GM19099 (cell line): Measurements from ENCODE around the gene SETD2.

ENCODE experiments used
- POLR2A ChIP-seq: IDR thresholded peaks from 3 replicates; pipeline ENCODE4 v1.6.1; 2011; ENCODE audit warnings: low read depth; ENCODE audit not compliant: insufficient read length; ENCODE audit errors: extremely low read depth

SETD2 gene, protein sequence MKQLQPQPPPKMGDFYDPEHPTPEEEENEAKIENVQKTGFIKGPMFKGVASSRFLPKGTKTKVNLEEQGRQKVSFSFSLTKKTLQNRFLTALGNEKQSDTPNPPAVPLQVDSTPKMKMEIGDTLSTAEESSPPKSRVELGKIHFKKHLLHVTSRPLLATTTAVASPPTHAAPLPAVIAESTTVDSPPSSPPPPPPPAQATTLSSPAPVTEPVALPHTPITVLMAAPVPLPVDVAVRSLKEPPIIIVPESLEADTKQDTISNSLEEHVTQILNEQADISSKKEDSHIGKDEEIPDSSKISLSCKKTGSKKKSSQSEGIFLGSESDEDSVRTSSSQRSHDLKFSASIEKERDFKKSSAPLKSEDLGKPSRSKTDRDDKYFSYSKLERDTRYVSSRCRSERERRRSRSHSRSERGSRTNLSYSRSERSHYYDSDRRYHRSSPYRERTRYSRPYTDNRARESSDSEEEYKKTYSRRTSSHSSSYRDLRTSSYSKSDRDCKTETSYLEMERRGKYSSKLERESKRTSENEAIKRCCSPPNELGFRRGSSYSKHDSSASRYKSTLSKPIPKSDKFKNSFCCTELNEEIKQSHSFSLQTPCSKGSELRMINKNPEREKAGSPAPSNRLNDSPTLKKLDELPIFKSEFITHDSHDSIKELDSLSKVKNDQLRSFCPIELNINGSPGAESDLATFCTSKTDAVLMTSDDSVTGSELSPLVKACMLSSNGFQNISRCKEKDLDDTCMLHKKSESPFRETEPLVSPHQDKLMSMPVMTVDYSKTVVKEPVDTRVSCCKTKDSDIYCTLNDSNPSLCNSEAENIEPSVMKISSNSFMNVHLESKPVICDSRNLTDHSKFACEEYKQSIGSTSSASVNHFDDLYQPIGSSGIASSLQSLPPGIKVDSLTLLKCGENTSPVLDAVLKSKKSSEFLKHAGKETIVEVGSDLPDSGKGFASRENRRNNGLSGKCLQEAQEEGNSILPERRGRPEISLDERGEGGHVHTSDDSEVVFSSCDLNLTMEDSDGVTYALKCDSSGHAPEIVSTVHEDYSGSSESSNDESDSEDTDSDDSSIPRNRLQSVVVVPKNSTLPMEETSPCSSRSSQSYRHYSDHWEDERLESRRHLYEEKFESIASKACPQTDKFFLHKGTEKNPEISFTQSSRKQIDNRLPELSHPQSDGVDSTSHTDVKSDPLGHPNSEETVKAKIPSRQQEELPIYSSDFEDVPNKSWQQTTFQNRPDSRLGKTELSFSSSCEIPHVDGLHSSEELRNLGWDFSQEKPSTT (N-terminal part only)

DNA sequence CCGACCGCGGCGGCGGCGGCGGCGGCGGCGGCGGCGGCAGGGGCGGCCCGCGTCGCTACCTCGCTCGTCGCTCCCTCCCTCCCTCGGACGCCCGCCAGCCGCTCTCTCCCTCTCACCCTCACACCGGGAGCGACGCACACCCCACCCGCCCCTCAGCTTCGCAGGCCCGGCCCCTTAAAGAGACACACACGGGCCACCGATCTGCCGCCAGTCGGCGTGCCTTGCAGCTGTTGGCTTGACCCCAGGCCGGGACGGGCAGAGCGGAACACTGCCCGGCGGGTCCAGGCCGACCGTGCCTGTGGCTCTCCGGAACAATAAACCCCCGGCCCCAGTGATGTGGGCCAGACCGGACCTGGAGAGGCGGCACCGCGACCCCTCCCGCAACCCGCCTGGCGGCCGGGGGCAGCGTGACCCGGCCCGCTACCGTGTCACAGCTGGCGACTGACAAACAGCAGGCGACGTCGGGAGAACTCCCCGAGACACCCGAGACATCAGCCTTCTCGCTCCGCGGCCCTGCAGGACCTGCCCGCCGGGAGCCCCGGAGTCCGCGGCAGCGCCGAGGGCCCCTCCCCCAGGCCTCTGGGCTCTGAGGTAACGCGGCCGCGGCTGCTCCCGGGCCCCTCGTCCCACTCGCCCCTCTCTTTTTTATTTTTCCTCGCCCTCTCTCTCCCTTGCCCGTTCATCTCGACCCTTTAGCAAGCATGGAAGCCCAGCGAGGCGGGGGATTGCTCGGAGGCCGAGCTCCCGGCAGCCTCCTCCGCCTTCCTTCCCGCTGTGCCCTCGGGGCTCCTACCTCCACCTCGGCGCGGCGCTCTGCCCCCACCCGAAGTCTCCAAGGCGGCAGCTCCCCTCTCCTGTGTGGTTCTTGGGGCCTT lies at the start of gene SETD2:
Gene SETD2, minus strand, starts transcription at position 107 of the 875 bp plus-strand sequence. CDS start 189 bp downstream, outside the sequence.
- TF ChIP-seq POLR2A = peak; percentile 61

DNA sequence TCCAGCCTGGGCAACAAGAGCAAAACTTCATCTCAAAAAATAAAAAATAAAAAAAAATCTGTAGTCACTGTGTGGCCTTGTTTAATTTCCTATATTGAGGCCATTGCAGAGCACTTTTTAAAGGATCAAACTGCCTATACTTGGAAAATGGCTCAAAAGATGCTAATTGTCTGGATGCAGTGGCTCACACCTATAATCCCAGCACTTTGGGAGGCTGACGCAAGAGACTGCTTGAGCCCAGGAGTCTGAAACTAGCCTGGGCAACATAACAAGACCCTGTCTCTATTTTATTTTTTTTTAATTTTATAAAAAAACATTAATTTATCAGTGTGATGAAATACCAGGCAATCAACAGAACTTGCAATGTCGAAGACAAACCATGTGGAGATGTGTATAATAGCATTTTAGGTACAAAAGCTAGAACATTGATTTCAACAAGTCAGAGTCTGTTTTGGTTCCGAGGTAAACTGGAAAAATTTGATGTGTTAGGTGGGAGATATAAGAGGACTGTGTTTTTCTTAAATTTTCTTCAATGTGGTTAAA lies 47.0 kb upstream of the SETD2 start:
- TF ChIP-seq POLR2A = no peak

GRCh38 chr3:47204875-47205274 lies 41.0 kb upstream of the SETD2 start:
- no peak for TF ChIP-seq POLR2A

DNA sequence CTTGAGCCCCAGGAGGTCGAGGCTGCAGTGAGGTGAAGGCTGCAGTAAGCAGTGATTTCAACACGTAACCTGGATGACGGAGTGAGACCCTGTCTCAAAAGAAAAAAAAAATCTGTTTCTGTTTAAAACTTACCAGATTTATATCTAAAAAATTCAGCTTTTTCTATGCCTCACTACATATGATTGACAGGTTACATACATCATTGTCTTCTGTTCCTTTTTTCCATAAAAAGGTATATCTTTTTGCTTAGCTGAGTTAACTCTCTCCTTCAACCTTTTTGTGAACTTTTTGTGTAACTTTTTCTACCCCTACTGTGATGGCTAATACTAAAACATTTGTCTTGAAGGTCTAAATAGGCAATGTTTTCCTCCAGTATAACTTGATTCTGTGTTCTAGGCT lies 38.6 kb upstream of the SETD2 start:
- TF ChIP-seq POLR2A = no peak

- no peak for TF ChIP-seq POLR2A
Observed at GRCh38 chr3:47197287-47197686, 33.4 kb upstream of the SETD2 start.

GRCh38 chr3:47194994-47195393 lies 31.1 kb upstream of the SETD2 start:
- TF ChIP-seq POLR2A = no peak

GRCh38 chr3:47193871-47194859 lies 30.3 kb upstream of the SETD2 start:
- TF ChIP-seq POLR2A = no peak

- TF ChIP-seq POLR2A = no peak
Observed at GRCh38 chr3:47186285-47186684, 22.4 kb upstream of the SETD2 start.

- TF ChIP-seq POLR2A = no peak
Observed at GRCh38 chr3:47176582-47176981, 12.7 kb upstream of the SETD2 start.

GRCh38 chr3:47163169-47164006 lies 525 bp downstream of the SETD2 start:
- peak; percentile 18 for TF ChIP-seq POLR2A

- TF ChIP-seq POLR2A = no peak
Observed at GRCh38 chr3:47162697-47163168, 1.2 kb downstream of the SETD2 start.
